ENCODE data around the gene MYL9. TPM values are rescaled to one million over a fixed set of nuclear protein-coding genes. Genes with fewer than 3 reads are reported as not detected.

Gene MYL9
- total and polyA plus RNA-seq, 2 of the 4 experiments (the other 2 are of a cell fraction): 97.5 to 425 TPM

- H3K27ac ChIP-seq (ENCODE audit: insufficient read depth, low read length): no peak overlapping the region
- ATAC-seq (ENCODE audit: low read depth) (no peak), DNase-seq (no peak)
- H2BK20ac ChIP-seq (ENCODE audit: low read depth, low read length): no peak overlapping the region
- H2BK5ac ChIP-seq (ENCODE audit: low read depth, low read length, poor library complexity, severe bottlenecking): no peak overlapping the region
- no peak overlapping the region for H3K4me2 ChIP-seq (ENCODE audit: low read depth, low read length)
- H3K4me3 ChIP-seq (ENCODE audit: insufficient read depth, low read depth, low read length): no peak overlapping the region
- H3K79me1 ChIP-seq (ENCODE audit: low read depth in 1 of 2, low read length in 2 of 2): peaks cover 30 to 76% of the 10 kb centered on the region in 2 experiments
- 92% methylated on average over 6 of the region's 17 CpGs; no CpG with 5 or more reads in 1 of the 2 experiments for WGBS, 2 experiments (ENCODE audit: extremely low coverage in 2 of 2, insufficient read length in 1 of 2)
- no TSS peak for BruUV-seq (replicated peaks)
- no peaks in the 10 kb centered on the region for H3K27me3 ChIP-seq (ENCODE audit: control insufficient read depth, insufficient read depth, low read length)
- H4K8ac ChIP-seq (ENCODE audit: low read depth in 2 of 2, low read length in 2 of 2): no peak overlapping the region
- no peak overlapping the region for H2BK120ac ChIP-seq (ENCODE audit: low read depth, low read length)
- no peak overlapping the region for H2AFZ ChIP-seq (replicated peaks; ENCODE audit: low read length, poor library complexity)
- peaks cover 43% of the 10 kb centered on the region; the same call in 1 of the 2 replicates for H4K20me1 ChIP-seq (ENCODE audit: insufficient read depth, low read length)
- H2AK9ac ChIP-seq (replicated peaks; ENCODE audit: low read depth, low read length, poor library complexity): no peak overlapping the region
- ChIA-PET CTCF (interaction anchor here (0.6 kb wide), 1 partner anchor 63 kb away, joined by 3 read pairs; no protein-coding TSS in a partner anchor), POLR2A (ENCODE audit: unreplicated experiment) (no interaction called here)
- intact Hi-C loops (cut with micrococcal nuclease) (no loop called here), dilution Hi-C loops (cut with HindIII; ENCODE audit: low sequenced_read_pairs, unreplicated experiment) (no loop called here), in situ Hi-C loops (cut with MboI; ENCODE audit: low sequenced_read_pairs) (no loop called here)
- H3K9me3 ChIP-seq (ENCODE audit: control insufficient read depth, insufficient read depth, low read length): no peaks in the 10 kb centered on the region
- no peak overlapping the region for H2BK15ac ChIP-seq (ENCODE audit: low read depth, low read length)
- H3K9ac ChIP-seq (ENCODE audit: low read depth, low read length): no peak overlapping the region
- no peak overlapping the region for H4K5ac ChIP-seq (ENCODE audit: low read depth, low read length)
- no peak overlapping the region for H3K4ac ChIP-seq (ENCODE audit: low read depth, low read length)
- no peak overlapping the region for H3K14ac ChIP-seq (replicated peaks; ENCODE audit: low read depth, low read length)
- no peak overlapping the region for H3K18ac ChIP-seq (ENCODE audit: low read depth, low read length)
- no peak overlapping the region for H3K56ac ChIP-seq (ENCODE audit: extremely low read depth, insufficient read depth, low read length)
- no peak overlapping the region for H2AK5ac ChIP-seq (ENCODE audit: low read depth, low read length)
- H3K4me1 ChIP-seq (ENCODE audit: control insufficient read depth, insufficient read depth, low read length): peaks cover 3% of the 10 kb centered on the region
- peaks cover 13% of the 10 kb centered on the region; the same call in 1 of the 2 replicates for H3K9me1 ChIP-seq (ENCODE audit: insufficient read depth, low read length)
- no peak overlapping the region for H4K91ac ChIP-seq (ENCODE audit: insufficient read depth, low read depth, low read length)
- TF ChIP-seq CHD1 (IDR thresholded peaks at IDR 0.05; ENCODE audit: low read depth, low read length) (no peak), POLR2A (IDR thresholded peaks at IDR 0.05; ENCODE audit: low read depth, low read length) (no peak), BHLHE40 (IDR thresholded peaks at IDR 0.05; ENCODE audit: low read depth, low read length) (no peak), RCOR1 (IDR thresholded peaks at IDR 0.05; ENCODE audit: insufficient replicate concordance, low read length) (no peak), RFX5 (IDR thresholded peaks at IDR 0.05; ENCODE audit: low read depth, low read length) (no peak), ELK1 (IDR thresholded peaks at IDR 0.05; ENCODE audit: borderline replicate concordance, low read depth, low read length) (no peak), SMC3 (IDR thresholded peaks at IDR 0.05; ENCODE audit: low read depth, low read length) (no peak), NFE2L2 (IDR thresholded peaks at IDR 0.05; ENCODE audit: low read depth, low read length) (no peak), MAFK (IDR thresholded peaks at IDR 0.05; ENCODE audit: low read depth, low read length) (no peak), FOS (IDR thresholded peaks at IDR 0.05; ENCODE audit: low read depth, low read length) (no peak), USF2 (IDR thresholded peaks at IDR 0.05; ENCODE audit: low read depth, low read length) (no peak), CTCF (conservative IDR thresholded peaks at IDR 0.05; ENCODE audit: low read depth, low read length) (no peak), CEBPB (IDR thresholded peaks at IDR 0.05; ENCODE audit: low read depth, low read length) (no peak), MXI1 (IDR thresholded peaks at IDR 0.05; ENCODE audit: borderline replicate concordance, low read depth, low read length) (no peak)
- no peak overlapping the region for H3K23ac ChIP-seq (ENCODE audit: low read depth, low read length)
- peaks cover 41% of the 10 kb centered on the region for H3K36me3 ChIP-seq (ENCODE audit: control insufficient read depth, insufficient read depth, low read length)
Observed at GRCh38 chr20:36519012-36519719, 22.2 kb upstream of the MYL9 start.
